Astrocyte (in vitro differentiated cells and primary cell): ENCODE data around the gene INAVA.

ENCODE experiments used
- CTCF ChIP-seq: IDR thresholded peaks from 2 replicates; pipeline ENCODE4 v1.5.1; 2011; ENCODE audit warnings: low read depth, mild to moderate bottlenecking, inconsistent platforms, low read length, moderate library complexity; ENCODE audit not compliant: insufficient read depth
- EZH2 ChIP-seq: IDR thresholded peaks from 2 replicates; pipeline ENCODE4 v1.6.1; 2012; ENCODE audit warnings: mild to moderate bottlenecking, low read length, inconsistent platforms; ENCODE audit not compliant: insufficient read depth

DNA sequence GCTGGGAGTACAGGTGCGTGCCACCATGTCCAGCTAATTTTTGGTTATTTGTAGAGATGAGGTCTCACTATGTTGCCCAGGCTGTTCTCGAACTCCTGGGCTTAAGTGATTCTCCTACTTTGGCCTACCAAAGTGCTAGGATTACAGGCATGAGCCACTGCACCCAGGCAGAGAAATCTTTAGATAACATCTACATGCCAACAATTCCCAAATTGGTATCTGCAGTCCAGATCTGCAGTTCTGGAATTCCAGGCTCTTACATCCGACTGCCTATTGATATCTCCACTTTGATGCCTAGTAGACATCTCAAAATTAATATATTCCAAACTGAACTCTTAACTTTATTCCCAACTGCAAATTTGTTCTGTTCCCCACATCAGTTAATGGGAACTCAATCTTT, 23.3 kb downstream of the INAVA start:
- TF ChIP-seq CTCF (no peak), EZH2 (no peak)
